ENCODE data around the gene DOCK10.

- TF ChIP-seq, protein P1, sequence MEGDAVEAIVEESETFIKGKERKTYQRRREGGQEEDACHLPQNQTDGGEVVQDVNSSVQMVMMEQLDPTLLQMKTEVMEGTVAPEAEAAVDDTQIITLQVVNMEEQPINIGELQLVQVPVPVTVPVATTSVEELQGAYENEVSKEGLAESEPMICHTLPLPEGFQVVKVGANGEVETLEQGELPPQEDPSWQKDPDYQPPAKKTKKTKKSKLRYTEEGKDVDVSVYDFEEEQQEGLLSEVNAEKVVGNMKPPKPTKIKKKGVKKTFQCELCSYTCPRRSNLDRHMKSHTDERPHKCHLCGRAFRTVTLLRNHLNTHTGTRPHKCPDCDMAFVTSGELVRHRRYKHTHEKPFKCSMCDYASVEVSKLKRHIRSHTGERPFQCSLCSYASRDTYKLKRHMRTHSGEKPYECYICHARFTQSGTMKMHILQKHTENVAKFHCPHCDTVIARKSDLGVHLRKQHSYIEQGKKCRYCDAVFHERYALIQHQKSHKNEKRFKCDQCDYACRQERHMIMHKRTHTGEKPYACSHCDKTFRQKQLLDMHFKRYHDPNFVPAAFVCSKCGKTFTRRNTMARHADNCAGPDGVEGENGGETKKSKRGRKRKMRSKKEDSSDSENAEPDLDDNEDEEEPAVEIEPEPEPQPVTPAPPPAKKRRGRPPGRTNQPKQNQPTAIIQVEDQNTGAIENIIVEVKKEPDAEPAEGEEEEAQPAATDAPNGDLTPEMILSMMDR (optimal IDR thresholded peaks at IDR 0.05 in 1 of 3, IDR thresholded peaks at IDR 0.05 in 1 of 3, conservative IDR thresholded peaks at IDR 0.05 in 1 of 3; ENCODE audit: extremely low read depth in 1 of 3, insufficient read depth in 2 of 3, low read length in 3 of 3): no peak
- TF ChIP-seq EZH2 (IDR thresholded peaks at IDR 0.05; ENCODE audit: low read length): no peak
Observed at GRCh38 chr2:224990710-224991109, 51.6 kb downstream of the DOCK10 start.
